Ovary (tissue), 3 donors: ENCODE data around the gene TAAR9.

Experiments used
- POLR2A ChIP-seq: fragments of 450-650 bp; IDR thresholded peaks from one replicate; pipeline ENCODE4 v1.6.1; 2017; ENCODE audit warnings: antibody characterized with exemption, mild to moderate bottlenecking, moderate library complexity
- TF ChIP-seq, protein P1 (sequence below), 3 donors: fragments of 450-650 bp in 2 of 3; fragments of 200-600 bp in 1 of 3; IDR thresholded peaks; one replicate each; pipeline versions ENCODE4 v1.5.1 to v1.8.0; 2016 to 2022; ENCODE audit warnings: antibody characterized with exemption in 3 of 3, mild to moderate bottlenecking in 1 of 3
- donor health status: DM: no; HTN: no; CAD: no.

DNA sequence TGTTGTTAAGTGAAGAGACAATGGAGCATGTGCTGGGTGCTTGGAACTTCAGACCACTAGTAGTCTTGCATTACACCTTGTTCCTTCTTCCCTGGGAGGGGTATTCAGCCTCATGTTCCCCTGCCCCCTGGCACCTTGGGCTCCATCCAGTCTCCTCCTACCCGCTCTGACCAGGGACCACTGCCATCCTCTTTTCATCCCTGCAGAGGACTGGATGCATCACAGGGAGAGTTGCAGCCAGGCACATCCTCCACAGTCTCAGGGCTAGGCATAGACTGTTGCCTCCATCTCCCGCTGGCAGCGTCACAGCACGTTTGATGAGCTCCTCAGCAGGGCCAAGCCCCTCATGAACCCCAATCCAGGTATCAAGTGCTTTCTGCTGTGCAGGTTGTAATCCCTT is 13.1 kb downstream of the TAAR9 start:
- TF ChIP-seq, protein P1, sequence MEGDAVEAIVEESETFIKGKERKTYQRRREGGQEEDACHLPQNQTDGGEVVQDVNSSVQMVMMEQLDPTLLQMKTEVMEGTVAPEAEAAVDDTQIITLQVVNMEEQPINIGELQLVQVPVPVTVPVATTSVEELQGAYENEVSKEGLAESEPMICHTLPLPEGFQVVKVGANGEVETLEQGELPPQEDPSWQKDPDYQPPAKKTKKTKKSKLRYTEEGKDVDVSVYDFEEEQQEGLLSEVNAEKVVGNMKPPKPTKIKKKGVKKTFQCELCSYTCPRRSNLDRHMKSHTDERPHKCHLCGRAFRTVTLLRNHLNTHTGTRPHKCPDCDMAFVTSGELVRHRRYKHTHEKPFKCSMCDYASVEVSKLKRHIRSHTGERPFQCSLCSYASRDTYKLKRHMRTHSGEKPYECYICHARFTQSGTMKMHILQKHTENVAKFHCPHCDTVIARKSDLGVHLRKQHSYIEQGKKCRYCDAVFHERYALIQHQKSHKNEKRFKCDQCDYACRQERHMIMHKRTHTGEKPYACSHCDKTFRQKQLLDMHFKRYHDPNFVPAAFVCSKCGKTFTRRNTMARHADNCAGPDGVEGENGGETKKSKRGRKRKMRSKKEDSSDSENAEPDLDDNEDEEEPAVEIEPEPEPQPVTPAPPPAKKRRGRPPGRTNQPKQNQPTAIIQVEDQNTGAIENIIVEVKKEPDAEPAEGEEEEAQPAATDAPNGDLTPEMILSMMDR (IDR thresholded peaks at IDR 0.05): no peak
- TF ChIP-seq POLR2A: no peak
